Duodenal mucosa (tissue), 2 donors: Measurements from ENCODE around the gene HSD3B7.
"Not testable (repeated sequence)": the region's sequence is repeated elsewhere in the genome, so short reads cannot be mapped to it uniquely, and the experiment has no call there.

Experiments used
- H3K27ac ChIP-seq: one replicate; pipeline ENCODE4 v1.7.0; 2013; ENCODE audit warnings: low read depth, low read length
- H3K27me3 ChIP-seq, 2 donors: one replicate each; pipeline ENCODE4 v1.7.0; 2013; ENCODE audit warnings: low read length in 2 of 2, control low read depth in 1 of 2; ENCODE audit not compliant: insufficient read depth in 2 of 2, control insufficient read depth in 1 of 2
- H3K36me3 ChIP-seq, 2 donors: one replicate each; pipeline ENCODE4 v1.7.0; 2013; ENCODE audit warnings: low read length in 2 of 2, control low read depth in 1 of 2; ENCODE audit not compliant: insufficient read depth in 2 of 2, control insufficient read depth in 1 of 2
- H3K4me1 ChIP-seq, 2 donors: one replicate each; pipeline ENCODE4 v1.7.0; 2013; ENCODE audit warnings: low read length in 2 of 2, control low read depth in 1 of 2; ENCODE audit not compliant: insufficient read depth in 2 of 2, control insufficient read depth in 1 of 2
- H3K4me3 ChIP-seq, 2 donors: one replicate each; pipeline ENCODE4 v1.7.0; 2013; ENCODE audit warnings: low read length in 2 of 2, low read depth in 1 of 2
- H3K9ac ChIP-seq, 2 donors: one replicate each; pipeline ENCODE4 v1.7.0; 2013; ENCODE audit warnings: low read length in 2 of 2, low read depth in 1 of 2
- H3K9me3 ChIP-seq, 2 donors: one replicate each; pipeline ENCODE4 v1.7.0; 2013; ENCODE audit warnings: low read length in 2 of 2, control low read depth in 1 of 2; ENCODE audit not compliant: control insufficient read depth in 1 of 2

HSD3B7 gene

DNA sequence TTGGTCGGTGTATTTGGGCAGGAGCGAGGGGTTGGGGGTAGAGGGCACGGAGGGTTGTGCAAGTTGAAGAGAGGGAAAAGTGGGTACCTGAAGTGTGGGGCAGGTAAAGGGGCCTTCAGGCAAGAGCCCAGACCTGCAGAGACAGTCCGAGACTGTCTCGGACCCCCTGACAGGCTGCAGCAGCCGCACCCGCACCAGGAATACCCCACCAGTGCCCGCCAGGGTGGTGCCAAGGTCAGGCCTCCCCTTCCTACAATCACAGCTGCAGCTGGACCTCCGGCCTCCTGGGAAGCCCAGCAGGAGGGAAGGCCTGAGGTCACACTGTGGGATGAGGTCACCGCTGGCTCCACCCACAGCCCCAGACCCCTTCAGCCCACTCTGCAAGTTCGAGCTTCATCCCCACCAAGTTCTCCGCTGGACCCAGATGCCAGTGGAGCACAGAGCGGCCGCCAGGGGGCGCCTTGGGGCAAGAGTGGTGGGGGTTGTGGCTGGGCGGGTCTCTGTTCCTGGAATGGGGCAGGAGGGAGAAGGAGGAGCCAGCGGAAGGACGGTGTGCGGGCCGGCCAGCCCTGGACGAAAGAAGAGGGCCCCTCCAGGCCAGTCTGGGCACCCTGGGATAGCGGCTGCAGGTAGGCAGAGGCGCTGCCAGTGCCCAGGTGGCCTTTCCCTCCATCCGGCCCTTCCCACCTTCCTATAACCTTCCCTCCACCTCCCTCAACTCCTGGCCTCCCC lies at the start of gene HSD3B7:
Gene HSD3B7 (plus strand): TSS at position 539 of the 732 bp plus-strand sequence. CDS start 452 bp downstream, outside the sequence.
- peaks cover 16 to 38% of the 10 kb centered on the region in 2 donors for H3K36me3 ChIP-seq
- H3K27ac ChIP-seq = peak within 1 kb of the TSS; percentile 47
- peak within 1 kb of the TSS; percentile 51 to 68 for H3K9ac ChIP-seq
- peaks cover 9 to 11% of the 10 kb centered on the region in 2 donors for H3K4me1 ChIP-seq
- H3K9me3 ChIP-seq = no peaks in the 10 kb centered on the region
- H3K4me3 ChIP-seq = peak within 1 kb of the TSS; percentile 61 to 73
- no peaks in the 10 kb centered on the region for H3K27me3 ChIP-seq

DNA sequence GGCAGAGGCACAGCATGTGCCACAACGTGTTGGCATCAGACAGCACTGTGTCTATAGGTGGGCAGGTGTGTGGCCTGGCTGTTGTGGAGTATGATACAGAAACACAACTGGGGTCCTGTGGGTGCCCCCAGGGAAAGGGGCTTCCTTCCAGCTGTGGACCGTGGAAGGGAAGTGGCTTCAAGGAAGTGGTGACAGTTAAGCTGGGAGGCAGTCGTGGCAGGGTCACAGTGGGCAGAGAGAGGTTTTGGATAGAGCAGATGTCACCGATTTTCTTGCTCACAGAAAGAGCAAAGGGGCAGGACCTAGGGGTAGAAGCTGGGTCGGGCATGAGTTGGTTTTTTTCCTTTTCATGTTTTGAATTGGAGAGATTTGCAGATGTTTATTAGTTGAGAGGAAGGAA lies 47.3 kb upstream of the HSD3B7 start:
- Histone ChIP-seq H3K4me3 (no peak overlapping the region), H3K36me3 (peaks cover 3 to 21% of the 10 kb centered on the region in 2 donors), H3K27ac (no peak overlapping the region), H3K4me1 (peaks cover 8 to 21% of the 10 kb centered on the region in 2 donors), H3K9me3 (no peaks in the 10 kb centered on the region), H3K27me3 (no peaks in the 10 kb centered on the region), H3K9ac (no peak overlapping the region)

DNA sequence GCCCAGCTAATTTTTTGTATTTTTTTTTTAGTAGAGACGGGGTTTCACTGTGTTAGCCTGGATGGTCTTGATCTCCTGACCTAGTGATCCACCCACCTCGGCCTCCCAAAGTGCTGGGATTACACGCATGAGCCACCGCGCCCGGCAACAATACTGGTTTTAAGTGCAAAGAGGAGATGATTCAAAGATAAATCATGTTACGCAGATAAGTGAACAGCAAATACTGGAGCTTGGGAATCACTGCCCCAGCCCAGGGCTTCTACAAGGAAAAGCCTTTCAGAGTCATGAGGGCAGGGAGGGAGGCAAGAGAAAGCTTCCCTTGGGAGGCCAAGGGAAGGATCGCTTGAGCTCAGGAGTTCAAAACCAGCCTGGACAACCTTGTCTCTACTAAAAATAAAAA lies 45.4 kb upstream of the HSD3B7 start:
- Histone ChIP-seq H3K4me1 (peaks cover 11 to 25% of the 10 kb centered on the region in 2 donors), H3K36me3 (peaks cover 5 to 30% of the 10 kb centered on the region in 2 donors)
- not testable (repeated sequence) for H3K9ac ChIP-seq, H3K27ac ChIP-seq, H3K9me3 ChIP-seq, H3K27me3 ChIP-seq, H3K4me3 ChIP-seq

DNA sequence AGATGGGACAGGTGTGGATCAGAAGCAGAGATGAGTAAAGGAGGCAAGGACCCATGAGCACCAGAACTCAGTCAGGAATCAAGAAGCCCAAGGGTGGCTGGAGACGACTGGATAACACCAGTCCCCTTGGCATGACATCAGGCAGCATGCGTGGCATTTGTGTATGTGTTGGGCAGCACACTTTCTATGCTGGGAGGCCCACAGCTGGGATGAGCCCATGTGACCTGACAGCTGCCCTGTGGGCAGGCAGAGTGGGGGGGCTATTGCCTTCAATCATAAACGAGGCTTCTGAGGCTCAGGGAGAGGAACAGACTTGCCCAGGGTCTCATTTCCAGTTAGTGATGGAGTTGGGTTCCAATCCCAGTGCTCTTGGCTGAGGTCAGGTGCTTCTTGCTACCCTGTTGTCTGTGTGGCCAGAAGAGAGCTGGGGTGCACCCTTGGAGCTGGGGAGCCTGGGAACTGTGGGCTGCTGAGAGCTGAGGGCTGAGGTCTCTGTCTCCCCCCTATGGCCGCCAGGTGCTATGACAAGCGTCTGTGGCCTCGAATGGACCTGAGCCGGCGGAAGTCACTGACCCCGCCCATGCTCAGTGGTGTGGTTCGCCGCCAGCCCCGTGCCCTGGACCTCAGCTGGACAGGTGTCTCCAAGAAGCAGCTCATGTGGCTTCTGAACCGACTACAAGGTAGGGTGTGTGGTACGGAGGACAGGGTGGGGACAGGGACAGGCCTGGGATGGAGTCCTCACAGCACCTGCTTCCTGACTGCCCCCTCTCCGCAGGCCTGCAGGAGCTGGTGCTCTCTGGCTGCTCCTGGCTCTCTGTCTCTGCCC lies 43.2 kb upstream of the HSD3B7 start:
- peak overlapping the region; percentile 32 to 44 for H3K4me3 ChIP-seq
- peak overlapping the region in 1 of 2 donors; percentile 66 for H3K9ac ChIP-seq
- no peaks in the 10 kb centered on the region for H3K9me3 ChIP-seq
- no peak overlapping the region for H3K27ac ChIP-seq
- no peaks in the 10 kb centered on the region for H3K27me3 ChIP-seq
- H3K36me3 ChIP-seq = peaks cover 5 to 22% of the 10 kb centered on the region in 2 donors
- H3K4me1 ChIP-seq = peaks cover 11 to 16% of the 10 kb centered on the region in 2 donors

- Histone ChIP-seq H3K36me3 (peaks cover 4 to 21% of the 10 kb centered on the region in 2 donors), H3K9me3 (no peaks in the 10 kb centered on the region), H3K9ac (peak overlapping the region in 1 of 2 donors; percentile 28), H3K4me3 (peak overlapping the region; percentile 32 to 44), H3K27me3 (no peaks in the 10 kb centered on the region), H3K4me1 (peaks cover 11 to 16% of the 10 kb centered on the region in 2 donors), H3K27ac (no peak overlapping the region)
Measured at GRCh38 chr16:30942426-30942806, 42.6 kb upstream of the HSD3B7 start.

DNA sequence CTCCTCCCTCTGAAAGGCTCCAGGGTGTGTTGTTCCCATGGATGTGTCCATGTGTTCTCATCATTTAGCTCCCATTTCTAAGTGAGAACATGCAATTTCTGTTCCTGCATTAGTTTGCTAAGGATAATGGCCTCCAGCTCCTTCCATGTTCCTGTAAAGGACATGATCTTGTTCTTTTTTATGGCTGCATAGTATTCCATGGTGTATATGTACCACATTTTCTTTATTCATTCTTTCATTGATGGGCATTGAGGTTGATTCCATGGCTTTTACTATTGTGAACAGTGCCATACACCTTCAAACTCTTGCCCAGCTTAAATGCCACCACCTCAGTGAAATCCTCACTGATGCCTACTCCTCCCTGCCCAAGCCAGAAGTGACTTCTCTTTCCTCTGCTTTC lies 40.7 kb upstream of the HSD3B7 start:
- Histone ChIP-seq H3K4me1 (peaks cover 11 to 19% of the 10 kb centered on the region in 2 donors), H3K27ac (no peak overlapping the region), H3K9ac (no peak overlapping the region), H3K27me3 (no peaks in the 10 kb centered on the region), H3K36me3 (peaks cover 2 to 21% of the 10 kb centered on the region in 2 donors), H3K9me3 (no peaks in the 10 kb centered on the region), H3K4me3 (no peak overlapping the region)

- H3K4me1 ChIP-seq = peaks cover 32 to 35% of the 10 kb centered on the region in 2 donors
- H3K27ac ChIP-seq = no peak overlapping the region
- H3K9ac ChIP-seq = no peak overlapping the region
- H3K9me3 ChIP-seq = no peaks in the 10 kb centered on the region
- H3K36me3 ChIP-seq = peaks cover 2 to 21% of the 10 kb centered on the region in 2 donors
- no peak overlapping the region for H3K4me3 ChIP-seq
- no peaks in the 10 kb centered on the region for H3K27me3 ChIP-seq
Measured at GRCh38 chr16:30946671-30947540, 38.1 kb upstream of the HSD3B7 start.

DNA sequence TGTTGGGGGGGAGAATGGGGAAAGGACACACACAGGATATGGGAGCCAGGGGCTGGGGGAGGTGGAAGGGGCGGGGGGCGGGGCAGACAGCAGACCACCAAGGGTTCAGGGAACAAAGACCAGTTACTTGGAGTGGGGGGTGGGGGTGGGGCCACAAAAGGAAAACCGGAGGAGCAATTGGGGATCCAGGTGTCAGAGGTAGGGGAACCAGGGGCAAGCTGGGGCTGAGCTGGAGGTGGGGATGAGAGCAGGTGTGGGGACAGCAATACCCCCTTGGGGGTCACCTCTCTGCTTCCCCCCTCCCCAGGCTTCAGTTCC lies 37.5 kb upstream of the HSD3B7 start:
- peaks cover 26 to 29% of the 10 kb centered on the region in 2 donors for H3K4me1 ChIP-seq
- H3K9ac ChIP-seq = no peak overlapping the region
- H3K9me3 ChIP-seq = no peaks in the 10 kb centered on the region
- peaks cover 2 to 21% of the 10 kb centered on the region in 2 donors for H3K36me3 ChIP-seq
- no peaks in the 10 kb centered on the region for H3K27me3 ChIP-seq
- H3K4me3 ChIP-seq = no peak overlapping the region
- H3K27ac ChIP-seq = peak overlapping the region; percentile 56

DNA sequence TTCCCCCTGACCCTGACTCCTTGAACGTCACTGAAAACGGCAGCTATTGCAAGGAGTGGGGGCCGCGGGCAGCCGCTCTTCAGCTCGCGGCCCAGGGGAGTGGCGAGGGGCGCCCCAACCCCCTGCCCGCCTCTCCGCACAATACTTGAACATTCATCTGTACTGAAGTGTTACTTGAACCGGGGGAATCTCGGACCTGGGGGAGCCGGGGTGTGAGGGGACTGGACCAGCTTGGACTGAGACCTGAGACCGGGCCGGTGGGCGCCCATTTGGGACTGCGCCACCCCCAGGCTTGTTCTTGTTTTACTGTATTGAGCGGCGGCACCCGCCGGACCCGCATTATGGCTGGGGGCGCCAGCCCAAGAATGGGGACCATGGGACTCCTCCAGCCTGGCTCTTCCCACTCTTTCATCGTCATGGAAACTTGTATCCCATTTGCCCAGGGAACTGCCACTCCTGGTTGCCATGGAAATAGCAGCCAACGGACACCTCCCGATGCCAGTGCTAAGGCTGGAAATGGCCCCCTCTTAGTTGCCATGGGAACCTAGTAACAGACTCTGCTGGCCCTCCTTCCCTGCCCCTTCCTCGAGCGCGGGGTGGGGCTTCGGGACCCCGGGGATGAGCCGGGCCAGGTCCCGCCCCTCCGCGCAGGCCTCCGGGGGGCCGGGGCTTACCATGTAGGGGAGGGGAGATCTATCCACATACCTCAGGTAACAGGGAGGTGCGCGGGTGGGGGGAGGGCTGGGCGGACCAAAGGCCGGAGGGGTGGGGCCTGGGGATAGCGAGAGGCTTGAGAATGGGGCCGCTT lies 36.9 kb upstream of the HSD3B7 start:
- Histone ChIP-seq H3K27me3 (no peaks in the 10 kb centered on the region), H3K4me1 (peaks cover 23 to 26% of the 10 kb centered on the region in 2 donors), H3K4me3 (peak overlapping the region; percentile 79 to 95)

More for the DNA sequence above, 36.9 kb upstream of the HSD3B7 start:
- peak overlapping the region; percentile 56 for H3K27ac ChIP-seq
- H3K9ac ChIP-seq = peak overlapping the region in 1 of 2 donors; percentile 92
- no peaks in the 10 kb centered on the region for H3K9me3 ChIP-seq
- peaks cover 2 to 18% of the 10 kb centered on the region in 2 donors for H3K36me3 ChIP-seq
